Ovary (tissue), 9 donors: Measurements from ENCODE around the gene SLC16A5. TPM values are rescaled to one million over a fixed set of nuclear protein-coding genes. Genes with fewer than 3 reads are reported as not detected.

Source experiments
- DNase-seq, 5 donors: peaks; one replicate each; pipeline ENCODE4 v3.0.0-alpha.2; 2019 to 2020
- H3K27ac ChIP-seq, 2 donors: fragments of 200-600 bp; one replicate each; pipeline versions ENCODE4 v1.5.1 to v1.8.0; 2019 to 2022
- H3K27me3 ChIP-seq: fragments of 200-600 bp; one replicate; pipeline ENCODE4 v1.8.0; 2022
- H3K36me3 ChIP-seq: fragments of 200-600 bp; sonication (generic); one replicate; pipeline ENCODE4 v1.5.1; 2019
- H3K4me1 ChIP-seq: one replicate; pipeline ENCODE4 v1.8.1; 2013; ENCODE audit warnings: mild to moderate bottlenecking, moderate library complexity; ENCODE audit not compliant: insufficient read depth
- H3K4me3 ChIP-seq: fragments of 200-600 bp; sonication (generic); one replicate; pipeline ENCODE4 v1.5.1; 2017
- H3K9me3 ChIP-seq, 2 donors: fragments of 200-600 bp in 1 of 2; sonication (generic) in 1 of 2; one replicate each; pipeline versions ENCODE4 v1.5.1 to v1.8.1; 2013 to 2019; ENCODE audit warnings: mild to moderate bottlenecking in 1 of 2, moderate library complexity in 1 of 2
- CTCF ChIP-seq, 3 donors: fragments of 450-650 bp in 2 of 3; fragments of 200-600 bp in 1 of 3; IDR thresholded peaks; one replicate each; pipeline versions ENCODE4 v1.5.1 to v1.8.0; 2016 to 2022; ENCODE audit warnings: antibody characterized with exemption in 3 of 3, mild to moderate bottlenecking in 1 of 3
- EP300 ChIP-seq: sonication (generic); formaldehyde crosslinking; IDR thresholded peaks from one replicate; pipeline ENCODE4 v1.6.1; 2017; ENCODE audit warnings: antibody characterized with exemption
- POLR2A ChIP-seq: fragments of 450-650 bp; IDR thresholded peaks from one replicate; pipeline ENCODE4 v1.6.1; 2017; ENCODE audit warnings: antibody characterized with exemption, mild to moderate bottlenecking, moderate library complexity
- WGBS, 3 donors: extraction: QIAGEN DNeasy Blood & Tissue Kit in 1 of 3; methylation state at CpG; one replicate each; pipeline versions ENCODE4 v1.1.5 to v1.1.7; 2013 to 2017; 5-methylcytosine and 5-hydroxymethylcytosine counted together
- intact Hi-C, 4 donors: fragments of 100-400 bp; cut with DNase I; formaldehyde crosslinking; loops; one replicate each; pipeline versions ENCODE4 v1.11.0 to v1.15.1; 2022 to 2023
- polyA plus RNA-seq, 2 donors: library from polyadenylated mRNA; stranded (reverse); fragments of 200-250 nt in 1 of 2; fragments of 350-450 nt in 1 of 2; fragmentation: Illumina TruSeq in 1 of 2; extraction: RNeasy Lipid Tissue Mini Kit (QIAGEN cat#74804) in 1 of 2; gene quantifications; one replicate each; pipeline ENCODE4 v1.2.3, GENCODE V29; 2013 to 2014
- total RNA-seq, 7 donors: library from RNA; depleted of rRNA in 2 of 7; stranded (reverse); fragments of >200 nt in 2 of 7; fragmentation: NEBNext Ultra II Directional in 3 of 7; extraction: Animal tissue kit (Norgen Biotek cat#: 25700) in 3 of 7; gene quantifications; one replicate each; pipeline versions ENCODE4 v1.1.0 to v1.2.4, GENCODE V29; 2016 to 2023
- donor health status: DM: no; HTN: no; CAD: no; lungs with moderate emphysema.
- donor health status: DM: no; HTN: no; CAD: no.
- donor health status: Bipolar disorder and iron deficiency.
- donor health status: DM: yes; HTN: yes; CAD: no.
- donor health status: DM: no; HTN: no; CAD: no.
- donor health status: DM: yes; HTN: yes; CAD: no.

Gene SLC16A5
- total and polyA plus RNA-seq, 9 donors, result 2.0 to 20.6 (median 12.1) TPM

GRCh38 chr17:75142236-75142971 lies 54.6 kb downstream of the SLC16A5 start:
- DNase-seq, result no peak
- no peaks in the 10 kb centered on the region for H3K4me1 ChIP-seq
- no peak overlapping the region for H3K4me3 ChIP-seq
- no peaks in the 10 kb centered on the region for H3K9me3 ChIP-seq
- no peak overlapping the region for H3K27ac ChIP-seq
- WGBS, 3 donors, result 88% methylated on average over 13 of the region's 13 CpGs
- intact Hi-C loops, result no loop called here
- H3K27me3 ChIP-seq, result no peaks in the 10 kb centered on the region
- no peak for TF ChIP-seq EP300
- no peak for TF ChIP-seq CTCF (IDR thresholded peaks at IDR 0.05)
- no peak for TF ChIP-seq POLR2A
- H3K36me3 ChIP-seq, result no peaks in the 10 kb centered on the region

- intact Hi-C loops, result no loop called here
- Histone ChIP-seq H3K4me1 (no peaks in the 10 kb centered on the region), H3K4me3 (no peak overlapping the region), H3K36me3 (no peaks in the 10 kb centered on the region), H3K27ac (no peak overlapping the region), H3K9me3 (no peaks in the 10 kb centered on the region), H3K27me3 (no peaks in the 10 kb centered on the region)
- no peak for DNase-seq
- TF ChIP-seq EP300 (no peak), POLR2A (no peak), CTCF (IDR thresholded peaks at IDR 0.05) (no peak)
- 85 to 89% (median 88%) methylated on average over 11 of the region's 11 CpGs for WGBS, 3 donors
Observed at GRCh38 chr17:75144816-75145512, 57.2 kb downstream of the SLC16A5 start.

- TF ChIP-seq CTCF (IDR thresholded peaks at IDR 0.05) (no peak), EP300 (no peak), POLR2A (no peak)
- Histone ChIP-seq H3K36me3 (no peaks in the 10 kb centered on the region), H3K4me1 (no peaks in the 10 kb centered on the region), H3K9me3 (no peaks in the 10 kb centered on the region), H3K4me3 (no peak overlapping the region), H3K27ac (no peak overlapping the region), H3K27me3 (no peaks in the 10 kb centered on the region)
- intact Hi-C loops, result no loop called here
- WGBS, 3 donors, result 83 to 90% (median 83%) methylated on average over 3 of the region's 3 CpGs
- DNase-seq, result no peak
Observed at GRCh38 chr17:75146592-75146991, 58.8 kb downstream of the SLC16A5 start.

- TF ChIP-seq CTCF (IDR thresholded peaks at IDR 0.05) (no peak), EP300 (no peak), POLR2A (no peak)
- H3K9me3 ChIP-seq, result no peaks in the 10 kb centered on the region
- 75 to 86% (median 75%) methylated on average over 6 of the region's 6 CpGs for WGBS, 3 donors
- H3K4me3 ChIP-seq, result no peak overlapping the region
- DNase-seq, result no peak
- intact Hi-C loops, result no loop called here
- H3K36me3 ChIP-seq, result no peaks in the 10 kb centered on the region
- no peak overlapping the region for H3K27ac ChIP-seq
- no peaks in the 10 kb centered on the region for H3K4me1 ChIP-seq
- no peaks in the 10 kb centered on the region for H3K27me3 ChIP-seq
Observed at GRCh38 chr17:75147878-75148546, 60.3 kb downstream of the SLC16A5 start.
